HepG2 (cell line): ENCODE results near the gene COA5. TPM values are rescaled to one million over a fixed set of nuclear protein-coding genes. Genes with fewer than 3 reads are reported as not detected.

Experiments used
- ATAC-seq: fragments of 200-7000 bp; cut with Tn5 transposase; 3 replicates; pipeline ENCODE4 v1.9.1; 2020; ENCODE audit warnings: mild to moderate bottlenecking, moderate library complexity
- BruUV-seq: library from RNA; stranded (reverse); fragments of 400-500 nt; replicated peaks from 2 replicates; lab custom pipeline; 2021; lab: Mats Ljungman, UMichigan
- CTCF ChIA-PET: fragments of 300-600 bp; formaldehyde crosslinking; extraction: SDS; loops from one replicate; lab custom pipeline; 2021; ENCODE audit warnings: low total read pairs, inconsistent platforms, low intra/inter-chr PET ratio; lab: Yijun Ruan, JAX
- POLR2A ChIA-PET: fragments of 350-600 bp; sonication (Branson Sonifier 250); formaldehyde crosslinking; loops from one replicate; lab custom pipeline; 2020; ENCODE audit warnings: antibody characterized with exemption, inconsistent platforms; lab: Yijun Ruan, JAX
- DNase-seq: peaks from one replicate; pipeline ENCODE4 v3.0.0-alpha.2; 2015; ENCODE audit warnings: low spot score
- FAIRE-seq: peaks from 3 replicates; lab custom pipeline; 2011; peaks lifted over from hg19 to GRCh38; lab: Jason Lieb, UNC
- H2AFZ ChIP-seq: one replicate; pipeline ENCODE4 v1.6.1; 2011; ENCODE audit warnings: low read length, inconsistent platforms
- H3K27ac ChIP-seq: fragments of 300-600 bp; 3 replicates; pipeline ENCODE4 v1.8.0; 2011; ENCODE audit warnings: mixed run types, mild to moderate bottlenecking, mixed read lengths, low read length, inconsistent platforms; ENCODE audit not compliant: insufficient read depth; ENCODE audit errors: extremely low read length
- H3K27me3 ChIP-seq, 2 experiments: fragments of 200-600 bp in 1 of 2; 2 replicates in 1 of 2; 3 replicates in 1 of 2; pipeline versions ENCODE4 v1.6.0 to v1.8.0; 2011; ENCODE audit warnings: low read length in 2 of 2, mild to moderate bottlenecking in 2 of 2, moderate library complexity in 2 of 2, inconsistent platforms in 1 of 2; ENCODE audit not compliant: insufficient read depth in 2 of 2, control insufficient read depth in 1 of 2
- H3K36me3 ChIP-seq, 2 experiments: fragments of 200-600 bp in 1 of 2; replicated peaks in 1 of 2; 2 replicates in 1 of 2; 3 replicates in 1 of 2; pipeline versions ENCODE4 v1.5.1 to v1.8.0; 2011; ENCODE audit warnings: low read length in 2 of 2, inconsistent platforms in 1 of 2; ENCODE audit not compliant: insufficient read depth in 2 of 2, control insufficient read depth in 1 of 2
- H3K4me1 ChIP-seq: 2 replicates; pipeline ENCODE4 v1.5.1; 2012; ENCODE audit warnings: low read length, inconsistent platforms; ENCODE audit not compliant: insufficient read depth
- H3K4me2 ChIP-seq: 2 replicates; pipeline ENCODE4 v1.6.0; 2011; ENCODE audit warnings: low read depth, low read length, inconsistent platforms
- H3K4me3 ChIP-seq, 3 experiments: fragments of 200-600 bp in 1 of 3; sonication (generic), shearing (Covaris generic) in 1 of 3; replicated peaks in 1 of 3; 2 replicates each; pipeline ENCODE4 v1.5.1; 2011 to 2016; ENCODE audit warnings: low read length in 3 of 3, inconsistent platforms in 2 of 3, low read depth in 2 of 3, mild to moderate bottlenecking in 2 of 3, control low read depth in 1 of 3, mixed read lengths in 1 of 3; ENCODE audit not compliant: insufficient read depth in 1 of 3
- H3K79me2 ChIP-seq: one replicate; pipeline ENCODE4 v1.6.1; 2011; ENCODE audit warnings: low read length, inconsistent platforms; ENCODE audit not compliant: insufficient read depth
- H3K9ac ChIP-seq: 2 replicates; pipeline ENCODE4 v1.6.0; 2011; ENCODE audit warnings: mild to moderate bottlenecking, low read depth, low read length, inconsistent platforms; ENCODE audit not compliant: insufficient read depth
- H3K9me3 ChIP-seq: 2 replicates; pipeline ENCODE4 v1.5.1; 2012; ENCODE audit warnings: mild to moderate bottlenecking, low read length
- H4K20me1 ChIP-seq: 2 replicates; pipeline ENCODE4 v1.6.0; 2011; ENCODE audit warnings: inconsistent platforms, mild to moderate bottlenecking, low read length, moderate library complexity; ENCODE audit not compliant: insufficient read depth
- ELF3 ChIP-seq: IDR thresholded peaks from 2 replicates; pipeline ENCODE4 v1.6.1; 2016; ENCODE audit warnings: missing genetic modification reagents, missing compliant biosample characterization
- JUN ChIP-seq: sonication (generic); formaldehyde crosslinking; IDR thresholded peaks from 2 replicates; pipeline ENCODE4 v1.4.0; 2020; ENCODE audit warnings: mild to moderate bottlenecking, missing genetic modification reagents
- KLF13 ChIP-seq: sonication (generic); formaldehyde crosslinking; IDR thresholded peaks from 2 replicates; pipeline ENCODE4 v1.4.0; 2020; ENCODE audit warnings: mild to moderate bottlenecking, missing genetic modification reagents
- MAFF ChIP-seq: IDR thresholded peaks from 2 replicates; pipeline ENCODE4 v1.6.1; 2011; ENCODE audit warnings: low read depth, low read length, improper control_type of control experiment
- MBNL3 ChIP-seq: fragments of 250-450 bp; sonication (Bioruptor Pico); conservative IDR thresholded peaks from 2 replicates; pipeline ENCODE4 v1.8.0; 2022; ENCODE audit warnings: mild to moderate bottlenecking, inconsistent platforms
- MLXIP ChIP-seq: sonication (generic); formaldehyde crosslinking; IDR thresholded peaks from 2 replicates; pipeline ENCODE4 v1.9.0; 2021; ENCODE audit warnings: missing genetic modification reagents, borderline replicate concordance
- NR2F2 ChIP-seq: IDR thresholded peaks from 2 replicates; pipeline ENCODE4 v1.6.1; 2012; ENCODE audit warnings: low read depth, inconsistent platforms, borderline replicate concordance
- RELA ChIP-seq: sonication (generic); formaldehyde crosslinking; IDR thresholded peaks from 2 replicates; pipeline ENCODE4 v1.4.0; 2020; ENCODE audit warnings: missing genetic modification reagents
- RNF219 ChIP-seq: sonication (generic); formaldehyde crosslinking; IDR thresholded peaks from 2 replicates; pipeline ENCODE4 v1.5.0; 2020; ENCODE audit warnings: mild to moderate bottlenecking, missing genetic modification reagents
- TAF15 ChIP-seq: fragments of 200-400 bp; formaldehyde crosslinking; IDR thresholded peaks from one replicate; pipeline ENCODE4 v1.6.1; 2018; ENCODE audit warnings: mild to moderate bottlenecking, low read depth, low read length; ENCODE audit not compliant: poor library complexity, severe bottlenecking
- TOPORS ChIP-seq: sonication (generic); formaldehyde crosslinking; IDR thresholded peaks from 2 replicates; pipeline ENCODE4 v1.8.0; 2023; ENCODE audit warnings: mild to moderate bottlenecking, missing genetic modification reagents
- ZFP36L1 ChIP-seq: sonication (generic); formaldehyde crosslinking; IDR thresholded peaks from 2 replicates; pipeline ENCODE4 v1.8.0; 2022; ENCODE audit warnings: mild to moderate bottlenecking, missing genetic modification reagents, moderate library complexity
- ZFP41 ChIP-seq: sonication (generic); formaldehyde crosslinking; IDR thresholded peaks from 2 replicates; pipeline ENCODE4 v1.4.0; 2020; ENCODE audit warnings: mild to moderate bottlenecking, missing genetic modification reagents, borderline replicate concordance
- ZMYM2 ChIP-seq: sonication (generic); formaldehyde crosslinking; IDR thresholded peaks from 2 replicates; pipeline ENCODE4 v1.8.0; 2022; ENCODE audit warnings: mild to moderate bottlenecking, missing genetic modification reagents
- ZNF101 ChIP-seq: sonication (generic); formaldehyde crosslinking; IDR thresholded peaks from 2 replicates; pipeline ENCODE4 v1.4.0; 2020; ENCODE audit warnings: mild to moderate bottlenecking, low read depth, missing genetic modification reagents, borderline replicate concordance
- ZNF235 ChIP-seq: sonication (generic); formaldehyde crosslinking; IDR thresholded peaks from 2 replicates; pipeline ENCODE4 v1.8.1; 2023; ENCODE audit warnings: mild to moderate bottlenecking, missing genetic modification reagents, borderline replicate concordance
- ZNF747 ChIP-seq: sonication (generic); formaldehyde crosslinking; IDR thresholded peaks from 2 replicates; pipeline ENCODE4 v1.8.1; 2023; ENCODE audit warnings: missing genetic modification reagents, mild to moderate bottlenecking, borderline replicate concordance
- WGBS: methylation state at CpG from one replicate; pipeline ENCODE4 v1.1.6; 2017; ENCODE audit warnings: low lambda C conversion rate; 5-methylcytosine and 5-hydroxymethylcytosine counted together
- in situ Hi-C: cut with HindIII; loops from 2 replicates; pipeline ENCODE4 v1.10.0; 2017; ENCODE audit warnings: low pct_unique_long_range_greater_than_20kb; ENCODE audit not compliant: extremely low pct_ligation_motif_present
- intact Hi-C: fragments of 100-400 bp; cut with micrococcal nuclease; formaldehyde crosslinking; loops from one replicate; pipeline ENCODE4 v1.10.0; 2022; ENCODE audit not compliant: unreplicated experiment
- polyA plus RNA-seq, 8 experiments: library from polyadenylated mRNA; depleted of rRNA in 3 of 8; stranded (reverse) in 7 of 8; unstranded in 1 of 8; fragments of >200 nt; fragmentation: Illumina TruSeq in 4 of 8; extraction: Trizol in 4 of 8; gene quantifications; 2 replicates each; pipeline versions ENCODE4 v1.2.1 to v1.2.3, GENCODE V29; 2011 to 2016; ENCODE audit warnings: low read depth in 4 of 8, missing spikeins in 1 of 8, mixed read lengths in 1 of 8; ENCODE audit not compliant: insufficient read depth in 1 of 8
- total RNA-seq, 5 experiments: library from RNA; depleted of rRNA; stranded (reverse); fragments of >200 nt; fragmentation: Illumina TruSeq; extraction: Trizol; gene quantifications; 2 replicates each; pipeline ENCODE4 v1.2.3, GENCODE V29; 2016; ENCODE audit warnings: low read depth in 1 of 5

The COA5 gene
- total and polyA plus RNA-seq, 2 of the 13 experiments (the other 11 are each of a cell fraction or from before 2014, with no cell fraction given) = 43.6 to 64.5 TPM

GRCh38 chr2:98552499-98553179 lies 55.7 kb downstream of the COA5 start (continued):
- TF ChIP-seq ZFP41 (CRISPR knock-in tag) (no peak), NR2F2 (no peak)

GRCh38 chr2:98551316-98551715 lies 57.0 kb downstream of the COA5 start:
- in situ Hi-C loops = no loop called here
- no peak for TF ChIP-seq ZNF747 (CRISPR knock-in tag)
- TF ChIP-seq RELA = no peak
- no peak for TF ChIP-seq ZMYM2 (CRISPR knock-in tag)
- no peak for TF ChIP-seq ZNF235 (CRISPR knock-in tag)
- no peak for TF ChIP-seq MAFF
- TF ChIP-seq ZFP36L1 (CRISPR knock-in tag) = no peak
- TF ChIP-seq TAF15 = no peak
- no peak for TF ChIP-seq ZNF101 (CRISPR knock-in tag)
- no peak for TF ChIP-seq JUN (CRISPR knock-in tag)
- no peak for TF ChIP-seq MLXIP
- no peak for TF ChIP-seq TOPORS (CRISPR knock-in tag)
- no peak for TF ChIP-seq KLF13
- TF ChIP-seq MBNL3 (CRISPR knock-in tag) = no peak
- no peak for TF ChIP-seq ELF3
- TF ChIP-seq RNF219 (CRISPR knock-in tag) = no peak

More at GRCh38 chr2:98551316-98551715, 57.0 kb downstream of the COA5 start:
- Histone ChIP-seq H3K4me3 (no peak overlapping the region), H3K79me2 (no peaks in the 10 kb centered on the region), H3K4me2 (no peak overlapping the region), H3K27me3 (no peaks in the 10 kb centered on the region), H2AFZ (no peak overlapping the region), H4K20me1 (no peaks in the 10 kb centered on the region), H3K27ac (no peak overlapping the region), H3K9ac (no peak overlapping the region), H3K36me3 (peaks cover 10 to 24% of the 10 kb centered on the region in 2 experiments), H3K4me1 (0 out of 2 replicates have a peak, but pooled peaks cover 4% of the 10 kb centered on the region), H3K9me3 (no peaks in the 10 kb centered on the region)
- BruUV-seq = no TSS peak
- intact Hi-C loops = no loop called here
- FAIRE-seq (no peak), ATAC-seq (no peak), DNase-seq (no peak)
- CTCF ChIA-PET = no interaction called here
- POLR2A ChIA-PET = no interaction called here
- WGBS = 96% methylated on average over 6 of the region's 6 CpGs
